ENCODE data around the gene NUDT14. TPM values are rescaled to one million over a fixed set of nuclear protein-coding genes. Genes with fewer than 3 reads are reported as not detected.

The NUDT14 gene
- total RNA-seq, 1 experiment from 2014 or later: 37.0 TPM

DNA sequence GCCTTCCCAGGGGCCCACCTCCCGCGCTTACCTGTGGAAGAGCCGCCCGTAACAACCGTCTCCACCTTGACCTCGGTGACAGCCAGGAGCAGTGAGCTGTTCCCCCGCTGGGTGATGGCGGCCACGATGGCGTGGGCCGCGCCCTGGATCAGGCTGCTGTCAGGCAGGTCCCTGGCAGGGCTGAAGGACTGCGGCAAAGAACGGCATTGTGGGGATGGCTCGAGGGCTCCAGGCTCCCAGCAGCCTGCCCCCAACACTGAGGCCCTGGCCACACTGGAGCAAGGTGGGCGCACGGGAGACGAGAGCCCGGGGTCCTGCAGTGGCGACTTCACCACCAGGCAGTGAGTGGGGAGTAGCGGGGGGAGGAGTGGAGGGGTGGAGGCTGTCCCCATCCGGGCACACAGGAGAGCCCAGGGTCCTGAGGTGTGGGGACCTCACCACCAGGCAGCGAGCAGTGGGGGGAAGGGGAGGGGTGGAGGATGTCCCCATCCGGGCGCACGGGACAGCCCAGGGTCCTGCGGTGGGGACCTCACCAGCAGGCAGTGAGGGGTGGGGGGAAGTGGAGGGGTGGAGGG lies 37.6 kb downstream of the NUDT14 start:
- Histone ChIP-seq H3K9me2 (ENCODE audit: insufficient read depth) (no peaks in the 10 kb centered on the region), H3K4me1 (replicated peaks; ENCODE audit: insufficient read depth) (no peaks in the 10 kb centered on the region), H3K9me3 (ENCODE audit: insufficient read depth, low read depth) (no peaks in the 10 kb centered on the region; the same call in 1 of the 2 replicates), H3K27ac (no peak overlapping the region), H4K20me1 (ENCODE audit: insufficient read depth) (no peaks in the 10 kb centered on the region), H3F3A (ENCODE audit: insufficient read depth, low read depth) (peaks cover 4% of the 10 kb centered on the region; the same call in 1 of the 2 replicates), H3K4me3 (no peak overlapping the region), H3K36me3 (ENCODE audit: low read depth) (no peaks in the 10 kb centered on the region; the same call in 1 of the 2 replicates), H2AFZ (no peak overlapping the region), H3K27me3 (ENCODE audit: insufficient read depth, low read depth) (no peaks in the 10 kb centered on the region), H3K79me2 (ENCODE audit: low read depth) (no peaks in the 10 kb centered on the region), H3K4me2 (no peak overlapping the region)
- ChIA-PET CTCF (no interaction called here), POLR2A (ENCODE audit: unreplicated experiment) (no interaction called here)
- intact Hi-C loops (cut with micrococcal nuclease; ENCODE audit: unreplicated experiment): no loop called here
- no TSS peak for BruUV-seq (replicated peaks)
- TF ChIP-seq, protein P1, sequence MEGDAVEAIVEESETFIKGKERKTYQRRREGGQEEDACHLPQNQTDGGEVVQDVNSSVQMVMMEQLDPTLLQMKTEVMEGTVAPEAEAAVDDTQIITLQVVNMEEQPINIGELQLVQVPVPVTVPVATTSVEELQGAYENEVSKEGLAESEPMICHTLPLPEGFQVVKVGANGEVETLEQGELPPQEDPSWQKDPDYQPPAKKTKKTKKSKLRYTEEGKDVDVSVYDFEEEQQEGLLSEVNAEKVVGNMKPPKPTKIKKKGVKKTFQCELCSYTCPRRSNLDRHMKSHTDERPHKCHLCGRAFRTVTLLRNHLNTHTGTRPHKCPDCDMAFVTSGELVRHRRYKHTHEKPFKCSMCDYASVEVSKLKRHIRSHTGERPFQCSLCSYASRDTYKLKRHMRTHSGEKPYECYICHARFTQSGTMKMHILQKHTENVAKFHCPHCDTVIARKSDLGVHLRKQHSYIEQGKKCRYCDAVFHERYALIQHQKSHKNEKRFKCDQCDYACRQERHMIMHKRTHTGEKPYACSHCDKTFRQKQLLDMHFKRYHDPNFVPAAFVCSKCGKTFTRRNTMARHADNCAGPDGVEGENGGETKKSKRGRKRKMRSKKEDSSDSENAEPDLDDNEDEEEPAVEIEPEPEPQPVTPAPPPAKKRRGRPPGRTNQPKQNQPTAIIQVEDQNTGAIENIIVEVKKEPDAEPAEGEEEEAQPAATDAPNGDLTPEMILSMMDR (conservative IDR thresholded peaks at IDR 0.05): no peak
- TF ChIP-seq EZH2 (IDR thresholded peaks at IDR 0.05; ENCODE audit: low read depth): no peak
- no peak for DNase-seq

GRCh38 chr14:105142651-105143450 lies 38.3 kb downstream of the NUDT14 start:
- Histone ChIP-seq H3K4me2 (no peak overlapping the region), H3K4me3 (no peak overlapping the region), H3K9me3 (ENCODE audit: insufficient read depth, low read depth) (no peaks in the 10 kb centered on the region; the same call in 1 of the 2 replicates), H3F3A (ENCODE audit: insufficient read depth, low read depth) (peaks cover 4% of the 10 kb centered on the region; the same call in 1 of the 2 replicates), H4K20me1 (ENCODE audit: insufficient read depth) (no peaks in the 10 kb centered on the region), H3K9me2 (ENCODE audit: insufficient read depth) (no peaks in the 10 kb centered on the region), H3K27me3 (ENCODE audit: insufficient read depth, low read depth) (no peaks in the 10 kb centered on the region), H3K4me1 (replicated peaks; ENCODE audit: insufficient read depth) (no peaks in the 10 kb centered on the region), H3K27ac (no peak overlapping the region), H2AFZ (no peak overlapping the region), H3K79me2 (ENCODE audit: low read depth) (no peaks in the 10 kb centered on the region), H3K36me3 (ENCODE audit: low read depth) (no peaks in the 10 kb centered on the region; the same call in 1 of the 2 replicates)
- POLR2A ChIA-PET (ENCODE audit: unreplicated experiment): no interaction called here
- CTCF ChIA-PET: no interaction called here
- DNase-seq: no peak
- no TSS peak for BruUV-seq (replicated peaks)
- intact Hi-C loops (cut with micrococcal nuclease; ENCODE audit: unreplicated experiment): no loop called here
- no peak for TF ChIP-seq EZH2 (IDR thresholded peaks at IDR 0.05; ENCODE audit: low read depth)
- TF ChIP-seq, protein P1 (conservative IDR thresholded peaks at IDR 0.05): no peak

DNA sequence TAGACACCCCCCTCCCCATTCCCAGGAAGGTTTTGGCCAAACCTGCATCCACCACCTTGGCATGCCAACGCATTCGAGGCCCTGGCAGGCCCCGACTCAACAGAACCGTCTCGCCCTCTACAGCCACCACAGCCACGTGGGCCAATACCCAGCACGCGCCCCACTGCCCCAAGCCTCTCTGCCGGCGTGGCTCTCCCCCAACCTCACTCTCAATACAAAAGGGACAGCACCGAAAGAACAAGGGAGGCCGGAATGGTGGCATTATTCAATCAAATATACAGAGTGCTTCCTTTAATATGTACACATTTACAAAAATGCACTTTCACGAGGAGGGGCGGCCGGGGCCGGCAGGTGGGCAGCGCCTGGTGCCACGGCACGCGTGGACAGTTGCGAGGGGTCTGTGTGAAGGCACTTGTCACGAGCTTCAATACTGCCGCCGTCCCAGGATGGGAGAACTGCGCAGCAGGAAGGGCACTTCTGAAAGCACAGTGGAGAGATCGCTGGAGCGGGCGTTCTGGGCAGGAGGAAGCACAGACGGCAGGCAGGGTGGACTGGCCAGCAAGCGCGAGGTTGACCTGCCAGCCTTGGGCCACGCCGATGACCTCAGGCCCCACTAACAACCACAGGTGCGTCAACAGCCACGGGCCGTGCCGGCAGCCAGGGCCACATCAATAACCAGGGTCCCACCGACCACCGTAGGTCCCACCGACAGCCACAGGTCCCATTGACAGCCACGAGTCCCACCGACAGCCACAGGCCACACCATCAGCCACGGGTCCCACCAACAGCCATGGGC lies 39.4 kb downstream of the NUDT14 start:
- H3K4me1 ChIP-seq (replicated peaks; ENCODE audit: insufficient read depth): no peaks in the 10 kb centered on the region
- H3K36me3 ChIP-seq (ENCODE audit: low read depth): no peaks in the 10 kb centered on the region; the same call in 1 of the 2 replicates
- no peaks in the 10 kb centered on the region for H4K20me1 ChIP-seq (ENCODE audit: insufficient read depth)
- BruUV-seq (replicated peaks): no TSS peak
- H3K9me3 ChIP-seq (ENCODE audit: insufficient read depth, low read depth): no peaks in the 10 kb centered on the region; the same call in 1 of the 2 replicates
- TF ChIP-seq, protein P1 (conservative IDR thresholded peaks at IDR 0.05): no peak
- TF ChIP-seq EZH2 (IDR thresholded peaks at IDR 0.05; ENCODE audit: low read depth): no peak
- DNase-seq: no peak
- no peak overlapping the region for H3K4me2 ChIP-seq
- no peak overlapping the region for H2AFZ ChIP-seq
- no peak overlapping the region for H3K4me3 ChIP-seq
- H3K79me2 ChIP-seq (ENCODE audit: low read depth): no peaks in the 10 kb centered on the region
- no peaks in the 10 kb centered on the region for H3K27me3 ChIP-seq (ENCODE audit: insufficient read depth, low read depth)
- no peaks in the 10 kb centered on the region for H3K9me2 ChIP-seq (ENCODE audit: insufficient read depth)
- POLR2A ChIA-PET (ENCODE audit: unreplicated experiment): no interaction called here
- CTCF ChIA-PET: no interaction called here
- intact Hi-C loops (cut with micrococcal nuclease; ENCODE audit: unreplicated experiment): no loop called here
- H3K27ac ChIP-seq: no peak overlapping the region
- peaks cover 4% of the 10 kb centered on the region; the same call in 1 of the 2 replicates for H3F3A ChIP-seq (ENCODE audit: insufficient read depth, low read depth)
